GM18951 (cell line): ENCODE measurements around the gene MOV10L1.

ENCODE experiments used
- POLR2A ChIP-seq: IDR thresholded peaks from 4 replicates; pipeline ENCODE4 v1.6.1; 2011; ENCODE audit warnings: mild to moderate bottlenecking; ENCODE audit not compliant: insufficient read length, insufficient read depth; ENCODE audit errors: extremely low read depth
- in situ Hi-C: fragments of 300-500 bp; cut with MboI; formaldehyde crosslinking; loops from one replicate; pipeline ENCODE4 v1.12.0; 2022; ENCODE audit warnings: low sequenced_read_pairs, mixed read lengths, inconsistent platforms; ENCODE audit not compliant: unreplicated experiment

MOV10L1 gene

GRCh38 chr22:50192436-50193204, 102.8 kb downstream of the MOV10L1 start:
- TF ChIP-seq POLR2A = no peak
- in situ Hi-C loops = no loop called here

- no peak for TF ChIP-seq POLR2A
- in situ Hi-C loops = no loop called here
These were observed 103.8 kb downstream of the MOV10L1 start for GRCh38 chr22:50193621-50194020.

- in situ Hi-C loops = no loop called here
- TF ChIP-seq POLR2A = peak; percentile 7
These were observed 104.4 kb downstream of the MOV10L1 start for GRCh38 chr22:50194037-50194805.

- no peak for TF ChIP-seq POLR2A
- in situ Hi-C loops = no loop called here
These were observed 106.5 kb downstream of the MOV10L1 start for GRCh38 chr22:50196256-50196655.

- in situ Hi-C loops = no loop called here
- TF ChIP-seq POLR2A = no peak
These were observed 107.4 kb downstream of the MOV10L1 start for GRCh38 chr22:50197000-50197800.

- TF ChIP-seq POLR2A = no peak
- in situ Hi-C loops = no loop called here
These were observed 108.2 kb downstream of the MOV10L1 start for GRCh38 chr22:50197856-50198623.

GRCh38 chr22:50198624-50199017, 108.8 kb downstream of the MOV10L1 start:
- no peak for TF ChIP-seq POLR2A
- in situ Hi-C loops = no loop called here

- TF ChIP-seq POLR2A = no peak
- in situ Hi-C loops = no loop called here
These were observed 109.5 kb downstream of the MOV10L1 start for GRCh38 chr22:50199251-50199721.

- in situ Hi-C loops = loop anchor here (25.0 kb wide), 2 partner anchors 263 to 438 kb away; no protein-coding TSS in a partner anchor
- no peak for TF ChIP-seq POLR2A
These were observed 110.1 kb downstream of the MOV10L1 start for GRCh38 chr22:50199829-50200460.

- in situ Hi-C loops = loop anchor here (25.0 kb wide), 2 partner anchors 263 to 438 kb away; no protein-coding TSS in a partner anchor
- TF ChIP-seq POLR2A = peak; percentile 83
These were observed 110.8 kb downstream of the MOV10L1 start, which contains the start of gene SELENOO for GRCh38 chr22:50200461-50201190. Gene SELENOO (plus strand): TSS chr22:50201011. CDS start chr22:50201037, 26 bp downstream.
